ENCODE results near the gene NFKBIA.

GRCh38 chr14:35438910-35439713 lies 34.6 kb upstream of the NFKBIA start:
- TF ChIP-seq, protein P1, sequence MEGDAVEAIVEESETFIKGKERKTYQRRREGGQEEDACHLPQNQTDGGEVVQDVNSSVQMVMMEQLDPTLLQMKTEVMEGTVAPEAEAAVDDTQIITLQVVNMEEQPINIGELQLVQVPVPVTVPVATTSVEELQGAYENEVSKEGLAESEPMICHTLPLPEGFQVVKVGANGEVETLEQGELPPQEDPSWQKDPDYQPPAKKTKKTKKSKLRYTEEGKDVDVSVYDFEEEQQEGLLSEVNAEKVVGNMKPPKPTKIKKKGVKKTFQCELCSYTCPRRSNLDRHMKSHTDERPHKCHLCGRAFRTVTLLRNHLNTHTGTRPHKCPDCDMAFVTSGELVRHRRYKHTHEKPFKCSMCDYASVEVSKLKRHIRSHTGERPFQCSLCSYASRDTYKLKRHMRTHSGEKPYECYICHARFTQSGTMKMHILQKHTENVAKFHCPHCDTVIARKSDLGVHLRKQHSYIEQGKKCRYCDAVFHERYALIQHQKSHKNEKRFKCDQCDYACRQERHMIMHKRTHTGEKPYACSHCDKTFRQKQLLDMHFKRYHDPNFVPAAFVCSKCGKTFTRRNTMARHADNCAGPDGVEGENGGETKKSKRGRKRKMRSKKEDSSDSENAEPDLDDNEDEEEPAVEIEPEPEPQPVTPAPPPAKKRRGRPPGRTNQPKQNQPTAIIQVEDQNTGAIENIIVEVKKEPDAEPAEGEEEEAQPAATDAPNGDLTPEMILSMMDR (IDR thresholded peaks at IDR 0.05), result peak in 3 of 6 experiments; percentile 8 to 30 (median 8)
- TF ChIP-seq POLR2A (IDR thresholded peaks at IDR 0.05), result no peak

All from Peyer's patch (tissue), 4 donors.